PFSK-1 (cell line): Measurements from ENCODE around the gene TRIM45.

Source experiments
- FOXP2 ChIP-seq: optimal IDR thresholded peaks from 2 replicates; pipeline ENCODE3; 2011; ENCODE audit warnings: borderline replicate concordance, control low read depth, inconsistent platforms; ENCODE audit not compliant: insufficient read depth; ENCODE audit errors: extremely low read length, extremely low read depth
- POLR2AphosphoS5 ChIP-seq: IDR thresholded peaks from 2 replicates; pipeline ENCODE4 v1.6.1; 2012; ENCODE audit warnings: low read depth, mild to moderate bottlenecking, control low read depth, low read length, moderate library complexity
- SIN3A ChIP-seq: IDR thresholded peaks from 2 replicates; pipeline ENCODE4 v1.6.1; 2012; ENCODE audit warnings: mild to moderate bottlenecking, low read length, moderate library complexity, borderline replicate concordance; ENCODE audit not compliant: insufficient read depth
- TAF1 ChIP-seq: IDR thresholded peaks from 2 replicates; pipeline ENCODE4 v1.6.1; 2012; ENCODE audit warnings: low read length, control low read depth, borderline replicate concordance; ENCODE audit not compliant: insufficient read depth
- TF ChIP-seq, protein P1 (sequence below), 2 experiments: IDR thresholded peaks; 2 replicates each; pipeline versions ENCODE4 v1.6.1 to v1.8.0; 2011 to 2012; ENCODE audit warnings: low read depth in 2 of 2, low read length in 2 of 2, control low read depth in 1 of 2, inconsistent platforms in 1 of 2, mild to moderate bottlenecking in 1 of 2, moderate library complexity in 1 of 2; ENCODE audit not compliant: insufficient read depth in 1 of 2

The TRIM45 gene

GRCh38 chr1:117093091-117093534, 28.4 kb downstream of the TRIM45 start:
- TF ChIP-seq, protein P1, sequence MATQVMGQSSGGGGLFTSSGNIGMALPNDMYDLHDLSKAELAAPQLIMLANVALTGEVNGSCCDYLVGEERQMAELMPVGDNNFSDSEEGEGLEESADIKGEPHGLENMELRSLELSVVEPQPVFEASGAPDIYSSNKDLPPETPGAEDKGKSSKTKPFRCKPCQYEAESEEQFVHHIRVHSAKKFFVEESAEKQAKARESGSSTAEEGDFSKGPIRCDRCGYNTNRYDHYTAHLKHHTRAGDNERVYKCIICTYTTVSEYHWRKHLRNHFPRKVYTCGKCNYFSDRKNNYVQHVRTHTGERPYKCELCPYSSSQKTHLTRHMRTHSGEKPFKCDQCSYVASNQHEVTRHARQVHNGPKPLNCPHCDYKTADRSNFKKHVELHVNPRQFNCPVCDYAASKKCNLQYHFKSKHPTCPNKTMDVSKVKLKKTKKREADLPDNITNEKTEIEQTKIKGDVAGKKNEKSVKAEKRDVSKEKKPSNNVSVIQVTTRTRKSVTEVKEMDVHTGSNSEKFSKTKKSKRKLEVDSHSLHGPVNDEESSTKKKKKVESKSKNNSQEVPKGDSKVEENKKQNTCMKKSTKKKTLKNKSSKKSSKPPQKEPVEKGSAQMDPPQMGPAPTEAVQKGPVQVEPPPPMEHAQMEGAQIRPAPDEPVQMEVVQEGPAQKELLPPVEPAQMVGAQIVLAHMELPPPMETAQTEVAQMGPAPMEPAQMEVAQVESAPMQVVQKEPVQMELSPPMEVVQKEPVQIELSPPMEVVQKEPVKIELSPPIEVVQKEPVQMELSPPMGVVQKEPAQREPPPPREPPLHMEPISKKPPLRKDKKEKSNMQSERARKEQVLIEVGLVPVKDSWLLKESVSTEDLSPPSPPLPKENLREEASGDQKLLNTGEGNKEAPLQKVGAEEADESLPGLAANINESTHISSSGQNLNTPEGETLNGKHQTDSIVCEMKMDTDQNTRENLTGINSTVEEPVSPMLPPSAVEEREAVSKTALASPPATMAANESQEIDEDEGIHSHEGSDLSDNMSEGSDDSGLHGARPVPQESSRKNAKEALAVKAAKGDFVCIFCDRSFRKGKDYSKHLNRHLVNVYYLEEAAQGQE (IDR thresholded peaks at IDR 0.05; ENCODE audit: insufficient read depth in 1 of 2, low read depth in 2 of 2, low read length in 2 of 2) = no peak
- TF ChIP-seq SIN3A = no peak
- no peak for TF ChIP-seq FOXP2
- TF ChIP-seq POLR2AphosphoS5 = no peak
- TF ChIP-seq TAF1 = no peak

GRCh38 chr1:117092594-117092993, 29.0 kb downstream of the TRIM45 start:
- TF ChIP-seq TAF1 = no peak
- no peak for TF ChIP-seq POLR2AphosphoS5
- no peak for TF ChIP-seq FOXP2
- TF ChIP-seq SIN3A = no peak
- TF ChIP-seq, protein P1 (IDR thresholded peaks at IDR 0.05; ENCODE audit: insufficient read depth in 1 of 2, low read depth in 2 of 2, low read length in 2 of 2) = no peak

- TF ChIP-seq SIN3A = no peak
- no peak for TF ChIP-seq TAF1
- TF ChIP-seq, protein P1 (IDR thresholded peaks at IDR 0.05; ENCODE audit: insufficient read depth in 1 of 2, low read depth in 2 of 2, low read length in 2 of 2) = no peak
- no peak for TF ChIP-seq FOXP2
- no peak for TF ChIP-seq POLR2AphosphoS5
Measured at GRCh38 chr1:117089996-117090395, 31.6 kb downstream of the TRIM45 start.

DNA sequence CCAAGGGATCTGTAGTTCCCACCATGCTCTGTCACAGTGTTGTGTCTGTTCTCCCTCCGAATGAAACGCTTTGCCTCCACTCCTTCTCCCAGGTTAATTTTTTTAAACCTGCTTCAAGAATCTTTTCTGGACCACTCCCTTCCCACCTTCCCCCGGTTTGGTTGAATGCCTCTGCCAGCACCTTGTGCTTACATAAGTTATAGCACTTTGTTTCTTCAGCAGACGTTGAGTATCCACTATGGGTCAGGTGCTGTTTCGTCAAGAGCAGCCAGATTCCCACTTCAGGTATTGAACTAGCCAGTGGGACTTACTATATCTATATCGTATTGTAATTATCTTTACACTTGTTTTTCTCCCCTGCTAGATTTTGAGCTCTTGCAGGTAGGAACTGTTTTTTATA, 33.9 kb downstream of the TRIM45 start:
- TF ChIP-seq SIN3A (no peak), POLR2AphosphoS5 (no peak), TAF1 (no peak), FOXP2 (no peak)
- TF ChIP-seq, protein P1 (IDR thresholded peaks at IDR 0.05; ENCODE audit: insufficient read depth in 1 of 2, low read depth in 2 of 2, low read length in 2 of 2) = no peak

DNA sequence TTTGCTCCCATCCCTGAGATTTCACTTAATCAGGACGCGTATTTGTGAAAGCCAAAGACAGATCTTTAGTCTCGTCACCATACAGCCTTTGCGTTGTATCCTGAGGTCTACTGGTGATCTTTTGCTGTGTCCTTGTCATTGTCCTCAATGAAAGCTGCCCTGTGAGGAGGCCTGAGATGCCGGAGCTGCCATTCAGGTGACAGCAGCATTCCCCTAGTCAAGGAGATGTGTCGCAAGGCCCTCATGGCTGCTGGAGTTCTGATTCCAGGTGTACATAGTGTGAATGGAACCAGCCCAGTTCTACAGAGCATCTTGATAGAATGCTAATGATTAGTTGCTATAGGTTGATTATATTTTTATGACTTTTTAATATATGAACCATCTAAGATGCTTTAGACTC, 37.3 kb downstream of the TRIM45 start:
- TF ChIP-seq FOXP2 (no peak), TAF1 (no peak), SIN3A (no peak), POLR2AphosphoS5 (no peak)
- TF ChIP-seq, protein P1 (IDR thresholded peaks at IDR 0.05; ENCODE audit: insufficient read depth in 1 of 2, low read depth in 2 of 2, low read length in 2 of 2) = no peak
